ENCODE measurements around the gene JCAD.

DNA sequence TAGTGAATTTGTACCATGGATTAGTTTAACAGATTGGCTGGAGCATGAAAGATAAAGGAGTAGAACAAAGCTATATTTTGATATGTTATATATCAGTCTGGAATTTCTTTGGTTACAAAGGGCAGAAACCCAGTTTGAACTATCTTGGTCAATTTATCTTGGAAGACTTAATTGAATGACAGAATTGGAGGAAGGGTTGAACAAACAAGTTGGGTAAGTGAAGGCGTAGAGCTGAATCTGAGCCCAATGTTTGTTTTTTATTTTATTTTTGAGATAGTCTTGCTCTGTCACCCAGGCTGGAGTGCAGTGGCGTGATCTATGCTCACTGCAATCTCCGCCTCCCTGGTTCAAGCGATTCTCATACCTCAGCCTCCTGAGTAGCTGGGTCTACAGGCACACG lies 21.8 kb upstream of the JCAD start:
- TF ChIP-seq, protein P1, sequence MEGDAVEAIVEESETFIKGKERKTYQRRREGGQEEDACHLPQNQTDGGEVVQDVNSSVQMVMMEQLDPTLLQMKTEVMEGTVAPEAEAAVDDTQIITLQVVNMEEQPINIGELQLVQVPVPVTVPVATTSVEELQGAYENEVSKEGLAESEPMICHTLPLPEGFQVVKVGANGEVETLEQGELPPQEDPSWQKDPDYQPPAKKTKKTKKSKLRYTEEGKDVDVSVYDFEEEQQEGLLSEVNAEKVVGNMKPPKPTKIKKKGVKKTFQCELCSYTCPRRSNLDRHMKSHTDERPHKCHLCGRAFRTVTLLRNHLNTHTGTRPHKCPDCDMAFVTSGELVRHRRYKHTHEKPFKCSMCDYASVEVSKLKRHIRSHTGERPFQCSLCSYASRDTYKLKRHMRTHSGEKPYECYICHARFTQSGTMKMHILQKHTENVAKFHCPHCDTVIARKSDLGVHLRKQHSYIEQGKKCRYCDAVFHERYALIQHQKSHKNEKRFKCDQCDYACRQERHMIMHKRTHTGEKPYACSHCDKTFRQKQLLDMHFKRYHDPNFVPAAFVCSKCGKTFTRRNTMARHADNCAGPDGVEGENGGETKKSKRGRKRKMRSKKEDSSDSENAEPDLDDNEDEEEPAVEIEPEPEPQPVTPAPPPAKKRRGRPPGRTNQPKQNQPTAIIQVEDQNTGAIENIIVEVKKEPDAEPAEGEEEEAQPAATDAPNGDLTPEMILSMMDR (IDR thresholded peaks at IDR 0.05): no peak
- no peak for TF ChIP-seq POLR2A (IDR thresholded peaks at IDR 0.05)
